Mammary epithelial cell (primary cell): Measurements from ENCODE around the gene SERPINA10.

Experiments
- EZH2 ChIP-seq: IDR thresholded peaks from 2 replicates; pipeline ENCODE4 v1.6.1; 2012; ENCODE audit warnings: low read length, inconsistent platforms, borderline replicate concordance
- TF ChIP-seq, protein P1 (sequence below), 2 donors: IDR thresholded peaks in 1 of 2; conservative IDR thresholded peaks in 1 of 2; 2 replicates each; pipeline ENCODE4 v1.5.1; 2011 to 2012; ENCODE audit warnings: inconsistent platforms in 2 of 2, low read length in 2 of 2, mild to moderate bottlenecking in 2 of 2, control low read depth in 1 of 2, low read depth in 1 of 2; ENCODE audit not compliant: insufficient read depth in 1 of 2; ENCODE audit errors: extremely low read depth in 1 of 2

DNA sequence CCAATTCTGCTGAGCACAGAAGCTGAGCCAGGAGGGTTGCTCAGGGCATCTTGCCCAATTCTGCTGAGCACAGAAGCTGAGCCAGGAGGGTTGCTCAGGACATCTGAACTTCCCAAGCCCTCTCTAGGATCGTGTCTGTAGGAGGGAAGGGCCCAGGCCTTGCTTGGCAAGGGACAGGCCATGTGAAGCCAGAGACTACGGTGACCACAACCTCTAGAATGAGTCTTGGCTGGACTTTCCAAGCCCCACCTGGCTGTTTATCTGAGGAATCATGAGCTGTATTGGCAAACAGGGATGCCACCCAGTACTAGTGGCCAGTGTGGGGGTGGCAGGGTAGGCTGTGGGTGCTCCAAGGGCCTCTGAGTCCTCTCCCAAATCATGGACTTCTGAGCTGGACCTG, 37.8 kb upstream of the SERPINA10 start:
- TF ChIP-seq, protein P1, sequence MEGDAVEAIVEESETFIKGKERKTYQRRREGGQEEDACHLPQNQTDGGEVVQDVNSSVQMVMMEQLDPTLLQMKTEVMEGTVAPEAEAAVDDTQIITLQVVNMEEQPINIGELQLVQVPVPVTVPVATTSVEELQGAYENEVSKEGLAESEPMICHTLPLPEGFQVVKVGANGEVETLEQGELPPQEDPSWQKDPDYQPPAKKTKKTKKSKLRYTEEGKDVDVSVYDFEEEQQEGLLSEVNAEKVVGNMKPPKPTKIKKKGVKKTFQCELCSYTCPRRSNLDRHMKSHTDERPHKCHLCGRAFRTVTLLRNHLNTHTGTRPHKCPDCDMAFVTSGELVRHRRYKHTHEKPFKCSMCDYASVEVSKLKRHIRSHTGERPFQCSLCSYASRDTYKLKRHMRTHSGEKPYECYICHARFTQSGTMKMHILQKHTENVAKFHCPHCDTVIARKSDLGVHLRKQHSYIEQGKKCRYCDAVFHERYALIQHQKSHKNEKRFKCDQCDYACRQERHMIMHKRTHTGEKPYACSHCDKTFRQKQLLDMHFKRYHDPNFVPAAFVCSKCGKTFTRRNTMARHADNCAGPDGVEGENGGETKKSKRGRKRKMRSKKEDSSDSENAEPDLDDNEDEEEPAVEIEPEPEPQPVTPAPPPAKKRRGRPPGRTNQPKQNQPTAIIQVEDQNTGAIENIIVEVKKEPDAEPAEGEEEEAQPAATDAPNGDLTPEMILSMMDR (conservative IDR thresholded peaks at IDR 0.05 in 1 of 2, IDR thresholded peaks at IDR 0.05 in 1 of 2; ENCODE audit: extremely low read depth in 1 of 2, insufficient read depth in 1 of 2, low read depth in 1 of 2, low read length in 2 of 2), result no peak
- no peak for TF ChIP-seq EZH2
